WTC11 (cell line): Measurements from ENCODE around the gene CCT3. TPM values are rescaled to one million over a fixed set of nuclear protein-coding genes. Genes with fewer than 3 reads are reported as not detected.

Source experiments
- ATAC-seq: fragments of 200-7000 bp; cut with Tn5 transposase; 2 replicates; pipeline ENCODE4 v1.10.0; 2021; ENCODE audit warnings: mild to moderate bottlenecking, moderate library complexity
- CTCF ChIA-PET: fragments of 300-600 bp; sonication (Branson Sonifier 250); formaldehyde crosslinking; loops from one replicate; lab custom pipeline; 2021; ENCODE audit warnings: antibody characterized with exemption; lab: Charles Lee
- POLR2A ChIA-PET: fragments of 350-600 bp; sonication (Branson Sonifier 250); formaldehyde crosslinking; loops from one replicate; lab custom pipeline; 2021; ENCODE audit warnings: antibody characterized with exemption; lab: Charles Lee
- DNase-seq: peaks from one replicate; pipeline ENCODE4 v3.0.0; 2021; ENCODE audit warnings: low spot score
- H3K27ac Mint-ChIP-seq: 2 replicates; pipeline ENCODE4 v1.8.0; 2021; ENCODE audit warnings: mixed read lengths
- H3K27me3 Mint-ChIP-seq: 2 replicates; pipeline ENCODE4 v1.8.0; 2021; ENCODE audit warnings: low read depth, mild to moderate bottlenecking, moderate library complexity, mixed read lengths
- H3K36me3 Mint-ChIP-seq: 2 replicates; pipeline ENCODE4 v1.8.0; 2021; ENCODE audit warnings: mixed read lengths
- H3K4me1 Mint-ChIP-seq: 2 replicates; pipeline ENCODE4 v1.8.0; 2022; ENCODE audit warnings: mixed read lengths
- H3K4me3 Mint-ChIP-seq: 2 replicates; pipeline ENCODE4 v1.8.0; 2021; ENCODE audit warnings: mild to moderate bottlenecking, moderate library complexity, mixed read lengths
- H3K9me3 Mint-ChIP-seq: 2 replicates; pipeline ENCODE4 v1.8.0; 2021; ENCODE audit warnings: mixed read lengths
- ATF1 ChIP-seq: sonication (generic); formaldehyde crosslinking; IDR thresholded peaks from 2 replicates; pipeline ENCODE4 v1.8.1; 2023; ENCODE audit warnings: mild to moderate bottlenecking, moderate library complexity, missing genetic modification reagents
- ATF2 ChIP-seq: sonication (generic); formaldehyde crosslinking; IDR thresholded peaks from 2 replicates; pipeline ENCODE4 v1.8.1; 2022; ENCODE audit warnings: low read depth, missing genetic modification reagents, borderline replicate concordance
- CDX4 ChIP-seq: fragments of 250-450 bp; sonication (Bioruptor Pico); IDR thresholded peaks from 2 replicates; pipeline ENCODE4 v1.9.0; 2021; ENCODE audit warnings: moderate library complexity, mild to moderate bottlenecking, inconsistent platforms, borderline replicate concordance
- ETV6 ChIP-seq: sonication (generic); formaldehyde crosslinking; IDR thresholded peaks from 2 replicates; pipeline ENCODE4 v1.8.1; 2022; ENCODE audit warnings: mild to moderate bottlenecking, missing genetic modification reagents
- GABPB1 ChIP-seq: sonication (generic); formaldehyde crosslinking; IDR thresholded peaks from 2 replicates; pipeline ENCODE4 v1.8.1; 2023; ENCODE audit warnings: mild to moderate bottlenecking, missing genetic modification reagents
- IRF2 ChIP-seq: sonication (generic); formaldehyde crosslinking; IDR thresholded peaks from 2 replicates; pipeline ENCODE4 v1.8.0; 2022; ENCODE audit warnings: low read depth, missing genetic modification reagents, borderline replicate concordance
- JAZF1 ChIP-seq: fragments of 250-450 bp; sonication (Bioruptor Pico); IDR thresholded peaks from 2 replicates; pipeline ENCODE4 v1.9.0; 2021; ENCODE audit warnings: moderate library complexity, mild to moderate bottlenecking, inconsistent platforms
- NFATC4 ChIP-seq: fragments of 250-450 bp; sonication (Bioruptor Pico); IDR thresholded peaks from 2 replicates; pipeline ENCODE4 v1.9.0; 2021; ENCODE audit warnings: mild to moderate bottlenecking
- NR3C1 ChIP-seq: sonication (generic); formaldehyde crosslinking; conservative IDR thresholded peaks from 2 replicates; pipeline ENCODE4 v1.8.1; 2023; ENCODE audit warnings: low read depth, mild to moderate bottlenecking, missing genetic modification reagents
- PRRX2 ChIP-seq: fragments of 250-450 bp; sonication (Bioruptor Pico); IDR thresholded peaks from 2 replicates; pipeline ENCODE4 v1.8.0; 2021; ENCODE audit warnings: mild to moderate bottlenecking
- SOX15 ChIP-seq: fragments of 250-450 bp; sonication (Bioruptor Pico); IDR thresholded peaks from 2 replicates; pipeline ENCODE4 v1.9.0; 2021; ENCODE audit warnings: mild to moderate bottlenecking
- TEAD1 ChIP-seq: sonication (generic); formaldehyde crosslinking; IDR thresholded peaks from 2 replicates; pipeline ENCODE4 v1.8.0; 2022; ENCODE audit warnings: mild to moderate bottlenecking, missing genetic modification reagents
- TEAD4 ChIP-seq: sonication (generic); formaldehyde crosslinking; IDR thresholded peaks from 2 replicates; pipeline ENCODE4 v1.8.0; 2022; ENCODE audit warnings: mild to moderate bottlenecking, missing genetic modification reagents
- ZNF138 ChIP-seq: sonication (generic); formaldehyde crosslinking; conservative IDR thresholded peaks from 2 replicates; pipeline ENCODE4 v1.8.1; 2022; ENCODE audit warnings: mild to moderate bottlenecking, moderate library complexity, missing genetic modification reagents
- ZNF281 ChIP-seq: sonication (generic); formaldehyde crosslinking; IDR thresholded peaks from 2 replicates; pipeline ENCODE4 v1.8.0; 2023; ENCODE audit warnings: mild to moderate bottlenecking, missing genetic modification reagents
- total RNA-seq: library from RNA; stranded (reverse); gene quantifications from 3 replicates; pipeline ENCODE4 v1.2.3, GENCODE V29; 2021
- TF ChIP-seq, protein P1 (sequence below): sonication (generic); formaldehyde crosslinking; IDR thresholded peaks from 2 replicates; pipeline ENCODE4 v1.8.0; 2023; ENCODE audit warnings: missing genetic modification reagents
- TF ChIP-seq, protein P2 (sequence below): sonication (generic); formaldehyde crosslinking; IDR thresholded peaks from 2 replicates; pipeline ENCODE4 v1.8.0; 2022; ENCODE audit warnings: mild to moderate bottlenecking, missing genetic modification reagents
- TF ChIP-seq, protein P3 (sequence below): sonication (generic); formaldehyde crosslinking; IDR thresholded peaks from 2 replicates; pipeline ENCODE4 v1.8.1; 2023; ENCODE audit warnings: mild to moderate bottlenecking, missing genetic modification reagents, borderline replicate concordance
- TF ChIP-seq, protein P4 (sequence below): fragments of 250-450 bp; sonication (Bioruptor Pico); IDR thresholded peaks from 2 replicates; pipeline ENCODE4 v1.9.0; 2021; ENCODE audit warnings: mild to moderate bottlenecking
- TF ChIP-seq, protein P5 (sequence below): sonication (generic); formaldehyde crosslinking; IDR thresholded peaks from 2 replicates; pipeline ENCODE4 v1.8.1; 2022; ENCODE audit warnings: mild to moderate bottlenecking, missing genetic modification reagents, moderate library complexity, borderline replicate concordance

The CCT3 gene
- total RNA-seq, 1 experiment from 2014 or later: 479 TPM

GRCh38 chr1:156338180-156338976 is at the start of gene CCT3, which contains the start of gene TSACC (continued):
- TF ChIP-seq ZNF281 (CRISPR knock-in tag) (no peak), PRRX2 (0 out of 2 replicates have a peak, but pooled peaks have one; percentile 43), TEAD1 (CRISPR knock-in tag) (peak; percentile 34; the same call in 1 of the 2 replicates)

GRCh38 chr1:156387870-156388173 is 49.7 kb upstream of the CCT3 start:
- Mint-ChIP-seq H3K27me3 (peaks cover 59% of the 10 kb centered on the region), H3K27ac (no peak overlapping the region), H3K36me3 (no peaks in the 10 kb centered on the region), H3K9me3 (no peaks in the 10 kb centered on the region), H3K4me3 (peak overlapping the region; percentile 60), H3K4me1 (peaks cover 47% of the 10 kb centered on the region)
- DNase-seq: peak; percentile 31
- no peak for ATAC-seq
- TF ChIP-seq, protein P1, sequence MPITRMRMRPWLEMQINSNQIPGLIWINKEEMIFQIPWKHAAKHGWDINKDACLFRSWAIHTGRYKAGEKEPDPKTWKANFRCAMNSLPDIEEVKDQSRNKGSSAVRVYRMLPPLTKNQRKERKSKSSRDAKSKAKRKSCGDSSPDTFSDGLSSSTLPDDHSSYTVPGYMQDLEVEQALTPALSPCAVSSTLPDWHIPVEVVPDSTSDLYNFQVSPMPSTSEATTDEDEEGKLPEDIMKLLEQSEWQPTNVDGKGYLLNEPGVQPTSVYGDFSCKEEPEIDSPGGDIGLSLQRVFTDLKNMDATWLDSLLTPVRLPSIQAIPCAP (CRISPR knock-in tag): no peak
- TF ChIP-seq SOX15 (CRISPR knock-in tag) (no peak), TEAD4 (CRISPR knock-in tag) (no peak), ETV6 (CRISPR knock-in tag) (no peak), ATF2 (CRISPR knock-in tag) (no peak), NR3C1 (CRISPR knock-in tag) (no peak), ATF1 (CRISPR knock-in tag) (no peak), NFATC4 (no peak), IRF2 (CRISPR knock-in tag) (no peak), GABPB1 (CRISPR knock-in tag) (no peak), CDX4 (CRISPR knock-in tag) (no peak), ZNF138 (CRISPR knock-in tag) (no peak), JAZF1 (CRISPR knock-in tag) (no peak)
- TF ChIP-seq, protein P2, sequence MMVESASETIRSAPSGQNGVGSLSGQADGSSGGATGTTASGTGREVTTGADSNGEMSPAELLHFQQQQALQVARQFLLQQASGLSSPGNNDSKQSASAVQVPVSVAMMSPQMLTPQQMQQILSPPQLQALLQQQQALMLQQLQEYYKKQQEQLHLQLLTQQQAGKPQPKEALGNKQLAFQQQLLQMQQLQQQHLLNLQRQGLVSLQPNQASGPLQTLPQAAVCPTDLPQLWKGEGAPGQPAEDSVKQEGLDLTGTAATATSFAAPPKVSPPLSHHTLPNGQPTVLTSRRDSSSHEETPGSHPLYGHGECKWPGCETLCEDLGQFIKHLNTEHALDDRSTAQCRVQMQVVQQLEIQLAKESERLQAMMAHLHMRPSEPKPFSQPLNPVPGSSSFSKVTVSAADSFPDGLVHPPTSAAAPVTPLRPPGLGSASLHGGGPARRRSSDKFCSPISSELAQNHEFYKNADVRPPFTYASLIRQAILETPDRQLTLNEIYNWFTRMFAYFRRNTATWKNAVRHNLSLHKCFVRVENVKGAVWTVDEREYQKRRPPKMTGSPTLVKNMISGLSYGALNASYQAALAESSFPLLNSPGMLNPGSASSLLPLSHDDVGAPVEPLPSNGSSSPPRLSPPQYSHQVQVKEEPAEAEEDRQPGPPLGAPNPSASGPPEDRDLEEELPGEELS: no peak
- TF ChIP-seq, protein P3, sequence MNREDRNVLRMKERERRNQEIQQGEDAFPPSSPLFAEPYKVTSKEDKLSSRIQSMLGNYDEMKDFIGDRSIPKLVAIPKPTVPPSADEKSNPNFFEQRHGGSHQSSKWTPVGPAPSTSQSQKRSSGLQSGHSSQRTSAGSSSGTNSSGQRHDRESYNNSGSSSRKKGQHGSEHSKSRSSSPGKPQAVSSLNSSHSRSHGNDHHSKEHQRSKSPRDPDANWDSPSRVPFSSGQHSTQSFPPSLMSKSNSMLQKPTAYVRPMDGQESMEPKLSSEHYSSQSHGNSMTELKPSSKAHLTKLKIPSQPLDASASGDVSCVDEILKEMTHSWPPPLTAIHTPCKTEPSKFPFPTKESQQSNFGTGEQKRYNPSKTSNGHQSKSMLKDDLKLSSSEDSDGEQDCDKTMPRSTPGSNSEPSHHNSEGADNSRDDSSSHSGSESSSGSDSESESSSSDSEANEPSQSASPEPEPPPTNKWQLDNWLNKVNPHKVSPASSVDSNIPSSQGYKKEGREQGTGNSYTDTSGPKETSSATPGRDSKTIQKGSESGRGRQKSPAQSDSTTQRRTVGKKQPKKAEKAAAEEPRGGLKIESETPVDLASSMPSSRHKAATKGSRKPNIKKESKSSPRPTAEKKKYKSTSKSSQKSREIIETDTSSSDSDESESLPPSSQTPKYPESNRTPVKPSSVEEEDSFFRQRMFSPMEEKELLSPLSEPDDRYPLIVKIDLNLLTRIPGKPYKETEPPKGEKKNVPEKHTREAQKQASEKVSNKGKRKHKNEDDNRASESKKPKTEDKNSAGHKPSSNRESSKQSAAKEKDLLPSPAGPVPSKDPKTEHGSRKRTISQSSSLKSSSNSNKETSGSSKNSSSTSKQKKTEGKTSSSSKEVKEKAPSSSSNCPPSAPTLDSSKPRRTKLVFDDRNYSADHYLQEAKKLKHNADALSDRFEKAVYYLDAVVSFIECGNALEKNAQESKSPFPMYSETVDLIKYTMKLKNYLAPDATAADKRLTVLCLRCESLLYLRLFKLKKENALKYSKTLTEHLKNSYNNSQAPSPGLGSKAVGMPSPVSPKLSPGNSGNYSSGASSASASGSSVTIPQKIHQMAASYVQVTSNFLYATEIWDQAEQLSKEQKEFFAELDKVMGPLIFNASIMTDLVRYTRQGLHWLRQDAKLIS (CRISPR knock-in tag): no peak
- TF ChIP-seq, protein P4, sequence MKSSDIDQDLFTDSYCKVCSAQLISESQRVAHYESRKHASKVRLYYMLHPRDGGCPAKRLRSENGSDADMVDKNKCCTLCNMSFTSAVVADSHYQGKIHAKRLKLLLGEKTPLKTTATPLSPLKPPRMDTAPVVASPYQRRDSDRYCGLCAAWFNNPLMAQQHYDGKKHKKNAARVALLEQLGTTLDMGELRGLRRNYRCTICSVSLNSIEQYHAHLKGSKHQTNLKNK (CRISPR knock-in tag): no peak
- TF ChIP-seq, protein P5, sequence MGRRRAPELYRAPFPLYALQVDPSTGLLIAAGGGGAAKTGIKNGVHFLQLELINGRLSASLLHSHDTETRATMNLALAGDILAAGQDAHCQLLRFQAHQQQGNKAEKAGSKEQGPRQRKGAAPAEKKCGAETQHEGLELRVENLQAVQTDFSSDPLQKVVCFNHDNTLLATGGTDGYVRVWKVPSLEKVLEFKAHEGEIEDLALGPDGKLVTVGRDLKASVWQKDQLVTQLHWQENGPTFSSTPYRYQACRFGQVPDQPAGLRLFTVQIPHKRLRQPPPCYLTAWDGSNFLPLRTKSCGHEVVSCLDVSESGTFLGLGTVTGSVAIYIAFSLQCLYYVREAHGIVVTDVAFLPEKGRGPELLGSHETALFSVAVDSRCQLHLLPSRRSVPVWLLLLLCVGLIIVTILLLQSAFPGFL (CRISPR knock-in tag): no peak
- ChIA-PET POLR2A (no interaction called here), CTCF (interaction anchor here (0.6 to 10.7 kb wide), 8 partner anchors 11 to 69 kb away, joined by 3 to 401 read pairs (median 93); partner anchors contain the start of gene RHBG)
